Thymus (tissue), 11 donors: ENCODE data around the gene SRRM5. TPM values are rescaled to one million over a fixed set of nuclear protein-coding genes. Genes with fewer than 3 reads are reported as not detected.
"Not testable (repeated sequence)": the region's sequence is repeated elsewhere in the genome, so short reads cannot be mapped to it uniquely, and the experiment has no call there.

Source experiments
- DNase-seq, 9 donors: peaks; one replicate each; pipeline ENCODE4 v3.0.0-alpha.2; 2013; ENCODE audit warnings: low spot score in 9 of 9, low read depth in 6 of 9, missing footprints in 1 of 9
- H3K27ac ChIP-seq, 2 donors: one replicate each; pipeline ENCODE4 v1.5.1; 2013; ENCODE audit warnings: control low read depth in 1 of 2, low read depth in 1 of 2, low read length in 1 of 2, mild to moderate bottlenecking in 1 of 2, moderate library complexity in 1 of 2
- H3K27me3 ChIP-seq, 2 donors: one replicate each; pipeline ENCODE4 v1.5.1; 2013; ENCODE audit warnings: low read length in 1 of 2; ENCODE audit not compliant: control insufficient read depth in 2 of 2, insufficient read depth in 1 of 2
- H3K36me3 ChIP-seq, 2 donors: one replicate each; pipeline ENCODE4 v1.5.1; 2013; ENCODE audit warnings: low read length in 1 of 2, mild to moderate bottlenecking in 1 of 2, moderate library complexity in 1 of 2; ENCODE audit not compliant: control insufficient read depth in 2 of 2, insufficient read depth in 2 of 2
- H3K4me1 ChIP-seq, 2 donors: one replicate each; pipeline ENCODE4 v1.5.1; 2013; ENCODE audit warnings: low read length in 2 of 2; ENCODE audit not compliant: control insufficient read depth in 2 of 2, insufficient read depth in 2 of 2
- H3K4me3 ChIP-seq, 2 donors: one replicate each; pipeline ENCODE4 v1.5.1; 2013; ENCODE audit warnings: low read length in 2 of 2, control low read depth in 1 of 2, mild to moderate bottlenecking in 1 of 2
- H3K9me3 ChIP-seq, 2 donors: one replicate each; pipeline ENCODE4 v1.5.1; 2013; ENCODE audit warnings: low read length in 1 of 2, mild to moderate bottlenecking in 1 of 2; ENCODE audit not compliant: control insufficient read depth in 2 of 2, insufficient read depth in 1 of 2
- WGBS: extraction: QIAGEN DNeasy Blood & Tissue Kit; methylation state at CpG from one replicate; pipeline ENCODE4 v1.1.7; 2013; 5-methylcytosine and 5-hydroxymethylcytosine counted together
- polyA plus RNA-seq: library from polyadenylated mRNA; stranded (reverse); fragments of 200-250 nt; gene quantifications from one replicate; pipeline ENCODE4 v1.2.3, GENCODE V29; 2013
- total RNA-seq: library from RNA; stranded (reverse); fragments of 120-200 nt; gene quantifications from one replicate; pipeline ENCODE4 v1.2.4, GENCODE V29; 2013
- donor health status: healthy.

The SRRM5 gene
- total and polyA plus RNA-seq, 2 donors, result 0.05 to 0.39 TPM

GRCh38 chr19:43595605-43595998 is 16.3 kb upstream of the SRRM5 start:
- WGBS, result under 1% methylated on average over 18 of the region's 18 CpGs
- Histone ChIP-seq H3K27ac (peak overlapping the region; percentile 80 to 82), H3K27me3 (no peaks in the 10 kb centered on the region), H3K36me3 (peaks cover 37 to 48% of the 10 kb centered on the region in 2 donors), H3K4me1 (peaks cover 14 to 35% of the 10 kb centered on the region in 2 donors), H3K4me3 (peak overlapping the region; percentile 73 to 78), H3K9me3 (no peaks in the 10 kb centered on the region)
- DNase-seq, result no peak

GRCh38 chr19:43595999-43596841 is 15.7 kb upstream of the SRRM5 start, which contains the start of the genes IRGQ and ZNF576:
Gene IRGQ, minus strand, starts transcription at chr19:43596134. Its CDS starts 796 bp downstream, at chr19:43595338.
Gene ZNF576, plus strand, starts transcription at chr19:43596595. Its CDS starts 514 bp downstream, at chr19:43597109.
- WGBS, result under 1% methylated on average over 60 of the region's 60 CpGs
- H3K4me3 ChIP-seq, result peak within 1 kb of the TSS; percentile 73 to 78

GRCh38 chr19:43596842-43597461 is 14.9 kb upstream of the SRRM5 start:
- no peaks in the 10 kb centered on the region for H3K9me3 ChIP-seq
- H3K27me3 ChIP-seq, result no peaks in the 10 kb centered on the region
- 31% methylated on average over 7 of the region's 7 CpGs for WGBS
- H3K4me1 ChIP-seq, result peaks cover 14 to 35% of the 10 kb centered on the region in 2 donors
- peak overlapping the region in 1 of 2 donors; percentile 94 for H3K27ac ChIP-seq
- peak in 1 of 9 donors; percentile 31 for DNase-seq
- H3K4me3 ChIP-seq, result peak overlapping the region; percentile 62 to 72
- H3K36me3 ChIP-seq, result peaks cover 46 to 47% of the 10 kb centered on the region in 2 donors

More at GRCh38 chr19:43595999-43596841, 15.7 kb upstream of the SRRM5 start, which contains the start of the genes IRGQ and ZNF576:
- H3K27me3 ChIP-seq, result no peaks in the 10 kb centered on the region
- peaks cover 14 to 35% of the 10 kb centered on the region in 2 donors for H3K4me1 ChIP-seq
- peaks cover 40 to 47% of the 10 kb centered on the region in 2 donors for H3K36me3 ChIP-seq
- peak within 1 kb of the TSS; percentile 94 to 98 for H3K27ac ChIP-seq
- DNase-seq, result peak; percentile 99 to 100 (median 100)
- no peaks in the 10 kb centered on the region for H3K9me3 ChIP-seq

- peaks cover 44 to 49% of the 10 kb centered on the region in 2 donors for H3K36me3 ChIP-seq
- no peaks in the 10 kb centered on the region for H3K9me3 ChIP-seq
- DNase-seq, result no peak
- 55% methylated on average over 5 of the region's 5 CpGs for WGBS
- no peak overlapping the region for H3K4me3 ChIP-seq
- peaks cover 14 to 35% of the 10 kb centered on the region in 2 donors for H3K4me1 ChIP-seq
- H3K27ac ChIP-seq, result no peak overlapping the region
- no peaks in the 10 kb centered on the region for H3K27me3 ChIP-seq
Observed at GRCh38 chr19:43597876-43598275, 14.0 kb upstream of the SRRM5 start.

- Histone ChIP-seq H3K4me3 (no peak overlapping the region), H3K27me3 (no peaks in the 10 kb centered on the region), H3K36me3 (peaks cover 38 to 46% of the 10 kb centered on the region in 2 donors), H3K27ac (no peak overlapping the region), H3K4me1 (peaks cover 14 to 35% of the 10 kb centered on the region in 2 donors), H3K9me3 (no peaks in the 10 kb centered on the region)
- 98% methylated on average over 19 of the region's 19 CpGs for WGBS
- DNase-seq, result no peak
Observed at GRCh38 chr19:43598445-43599240, 13.2 kb upstream of the SRRM5 start.

- no peaks in the 10 kb centered on the region for H3K27me3 ChIP-seq
- H3K36me3 ChIP-seq, result peaks cover 33 to 41% of the 10 kb centered on the region in 2 donors
- DNase-seq, result no peak
- H3K4me1 ChIP-seq, result peaks cover 8 to 25% of the 10 kb centered on the region in 2 donors
- WGBS, result 98% methylated on average over 4 of the region's 4 CpGs
- H3K27ac ChIP-seq, result no peak overlapping the region
- H3K4me3 ChIP-seq, result no peak overlapping the region
- H3K9me3 ChIP-seq, result no peaks in the 10 kb centered on the region
Observed at GRCh38 chr19:43599635-43600295, 12.1 kb upstream of the SRRM5 start.

- H3K27me3 ChIP-seq, DNase-seq, H3K9me3 ChIP-seq, H3K4me3 ChIP-seq, H3K27ac ChIP-seq: not testable (repeated sequence)
- peaks cover 33 to 41% of the 10 kb centered on the region in 2 donors for H3K36me3 ChIP-seq
- WGBS, result 99% methylated on average over 5 of the region's 5 CpGs
- peaks cover 6 to 20% of the 10 kb centered on the region in 2 donors for H3K4me1 ChIP-seq
Observed at GRCh38 chr19:43600326-43600725, 11.6 kb upstream of the SRRM5 start.

GRCh38 chr19:43605875-43606568 is 5.9 kb upstream of the SRRM5 start:
- Histone ChIP-seq H3K9me3 (no peaks in the 10 kb centered on the region), H3K36me3 (peaks cover 33 to 47% of the 10 kb centered on the region in 2 donors), H3K4me1 (peaks cover 0 to 4% of the 10 kb centered on the region in 2 donors), H3K4me3 (no peak overlapping the region), H3K27me3 (no peaks in the 10 kb centered on the region), H3K27ac (peak overlapping the region in 1 of 2 donors; percentile 36)
- WGBS, result 88% methylated on average over 7 of the region's 7 CpGs
- DNase-seq, result no peak
